ENCODE data around the gene POLL.

Gene POLL

GRCh38 chr10:101545898-101546297, 42.2 kb downstream of the POLL start:
- TF ChIP-seq, protein P1, sequence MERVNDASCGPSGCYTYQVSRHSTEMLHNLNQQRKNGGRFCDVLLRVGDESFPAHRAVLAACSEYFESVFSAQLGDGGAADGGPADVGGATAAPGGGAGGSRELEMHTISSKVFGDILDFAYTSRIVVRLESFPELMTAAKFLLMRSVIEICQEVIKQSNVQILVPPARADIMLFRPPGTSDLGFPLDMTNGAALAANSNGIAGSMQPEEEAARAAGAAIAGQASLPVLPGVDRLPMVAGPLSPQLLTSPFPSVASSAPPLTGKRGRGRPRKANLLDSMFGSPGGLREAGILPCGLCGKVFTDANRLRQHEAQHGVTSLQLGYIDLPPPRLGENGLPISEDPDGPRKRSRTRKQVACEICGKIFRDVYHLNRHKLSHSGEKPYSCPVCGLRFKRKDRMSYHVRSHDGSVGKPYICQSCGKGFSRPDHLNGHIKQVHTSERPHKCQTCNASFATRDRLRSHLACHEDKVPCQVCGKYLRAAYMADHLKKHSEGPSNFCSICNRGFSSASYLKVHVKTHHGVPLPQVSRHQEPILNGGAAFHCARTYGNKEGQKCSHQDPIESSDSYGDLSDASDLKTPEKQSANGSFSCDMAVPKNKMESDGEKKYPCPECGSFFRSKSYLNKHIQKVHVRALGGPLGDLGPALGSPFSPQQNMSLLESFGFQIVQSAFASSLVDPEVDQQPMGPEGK (CRISPR knock-in tag; IDR thresholded peaks at IDR 0.05; ENCODE audit: borderline replicate concordance): no peak
- TF ChIP-seq ISL1 (CRISPR knock-in tag; IDR thresholded peaks at IDR 0.05) (peak; percentile 48), TOX (CRISPR knock-in tag; IDR thresholded peaks at IDR 0.05; ENCODE audit: borderline replicate concordance) (no peak), OSR1 (CRISPR knock-in tag; IDR thresholded peaks at IDR 0.05) (no peak), CSDC2 (CRISPR knock-in tag; IDR thresholded peaks at IDR 0.05) (no peak), PPARA (CRISPR knock-in tag; IDR thresholded peaks at IDR 0.05; ENCODE audit: borderline replicate concordance) (no peak), SNAI2 (CRISPR knock-in tag; IDR thresholded peaks at IDR 0.05) (no peak)
- no peak for ATAC-seq

- TF ChIP-seq PPARA (CRISPR knock-in tag; IDR thresholded peaks at IDR 0.05; ENCODE audit: borderline replicate concordance): no peak
- TF ChIP-seq, protein P2, sequence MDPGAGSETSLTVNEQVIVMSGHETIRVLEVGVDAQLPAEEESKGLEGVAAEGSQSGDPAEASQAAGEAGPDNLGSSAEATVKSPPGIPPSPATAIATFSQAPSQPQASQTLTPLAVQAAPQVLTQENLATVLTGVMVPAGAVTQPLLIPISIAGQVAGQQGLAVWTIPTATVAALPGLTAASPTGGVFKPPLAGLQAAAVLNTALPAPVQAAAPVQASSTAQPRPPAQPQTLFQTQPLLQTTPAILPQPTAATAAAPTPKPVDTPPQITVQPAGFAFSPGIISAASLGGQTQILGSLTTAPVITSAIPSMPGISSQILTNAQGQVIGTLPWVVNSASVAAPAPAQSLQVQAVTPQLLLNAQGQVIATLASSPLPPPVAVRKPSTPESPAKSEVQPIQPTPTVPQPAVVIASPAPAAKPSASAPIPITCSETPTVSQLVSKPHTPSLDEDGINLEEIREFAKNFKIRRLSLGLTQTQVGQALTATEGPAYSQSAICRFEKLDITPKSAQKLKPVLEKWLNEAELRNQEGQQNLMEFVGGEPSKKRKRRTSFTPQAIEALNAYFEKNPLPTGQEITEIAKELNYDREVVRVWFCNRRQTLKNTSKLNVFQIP (CRISPR knock-in tag; IDR thresholded peaks at IDR 0.05; ENCODE audit: borderline replicate concordance, low read depth): no peak
- no peak for TF ChIP-seq TCF4 (CRISPR knock-in tag; IDR thresholded peaks at IDR 0.05; ENCODE audit: borderline replicate concordance)
- TF ChIP-seq RARB (CRISPR knock-in tag; IDR thresholded peaks at IDR 0.05): no peak
- TF ChIP-seq GLIS3 (CRISPR knock-in tag; IDR thresholded peaks at IDR 0.05): no peak
- no peak for TF ChIP-seq ZNF70 (CRISPR knock-in tag; IDR thresholded peaks at IDR 0.05)
- TF ChIP-seq, protein P1 (CRISPR knock-in tag; IDR thresholded peaks at IDR 0.05; ENCODE audit: borderline replicate concordance): no peak
- TF ChIP-seq ZFP30 (CRISPR knock-in tag; IDR thresholded peaks at IDR 0.05): no peak
- no peak for ATAC-seq
Observed at GRCh38 chr10:101538446-101538845, 49.6 kb downstream of the POLL start.

GRCh38 chr10:101536800-101537199, 51.3 kb downstream of the POLL start:
- no peak for TF ChIP-seq ISL1 (CRISPR knock-in tag; IDR thresholded peaks at IDR 0.05)
- TF ChIP-seq, protein P1 (CRISPR knock-in tag; IDR thresholded peaks at IDR 0.05; ENCODE audit: borderline replicate concordance): no peak
- no peak for TF ChIP-seq ZFP3 (CRISPR knock-in tag; IDR thresholded peaks at IDR 0.05)
- no peak for TF ChIP-seq ZNF70 (CRISPR knock-in tag; IDR thresholded peaks at IDR 0.05)
- TF ChIP-seq OSR1 (CRISPR knock-in tag; IDR thresholded peaks at IDR 0.05): no peak
- no peak for TF ChIP-seq BACH2 (CRISPR knock-in tag; IDR thresholded peaks at IDR 0.05; ENCODE audit: borderline replicate concordance)
- no peak for TF ChIP-seq SNAI2 (CRISPR knock-in tag; IDR thresholded peaks at IDR 0.05)
- TF ChIP-seq ZC3H10 (CRISPR knock-in tag; IDR thresholded peaks at IDR 0.05): no peak
- no peak for TF ChIP-seq ZFP30 (CRISPR knock-in tag; IDR thresholded peaks at IDR 0.05)
- no peak for TF ChIP-seq RARB (CRISPR knock-in tag; IDR thresholded peaks at IDR 0.05)
- no peak for TF ChIP-seq ESRRG (CRISPR knock-in tag; IDR thresholded peaks at IDR 0.05)
- no peak for TF ChIP-seq CSDC2 (CRISPR knock-in tag; IDR thresholded peaks at IDR 0.05)
- TF ChIP-seq PPARA (CRISPR knock-in tag; IDR thresholded peaks at IDR 0.05; ENCODE audit: borderline replicate concordance): no peak
- TF ChIP-seq ZNF565 (CRISPR knock-in tag; conservative IDR thresholded peaks at IDR 0.05; ENCODE audit: low read depth): no peak
- peak; percentile 54; the same call in 2 of the 3 replicates for ATAC-seq

DNA sequence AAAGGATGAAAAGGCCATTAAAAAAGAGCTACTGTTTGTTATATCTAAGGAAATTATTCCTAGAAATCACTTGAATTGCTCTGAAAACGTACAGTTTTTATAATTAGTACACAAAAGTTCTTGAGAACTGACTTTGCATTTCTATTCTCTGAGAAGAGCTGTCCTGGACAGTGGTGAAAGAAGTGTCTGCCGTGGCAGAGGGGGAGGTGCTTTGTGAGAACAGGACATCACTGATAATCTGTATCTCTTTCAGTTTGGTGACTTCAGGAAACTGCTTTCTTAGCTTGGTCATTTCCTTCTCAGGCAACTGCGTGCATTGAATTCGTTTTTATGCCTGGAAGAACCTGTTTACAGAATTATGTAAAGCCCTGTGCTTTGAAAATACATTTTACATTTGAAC, 52.1 kb downstream of the POLL start:
- no peak for ATAC-seq

More for the DNA sequence above, 52.1 kb downstream of the POLL start:
- TF ChIP-seq ARNTL (CRISPR knock-in tag; IDR thresholded peaks at IDR 0.05; ENCODE audit: borderline replicate concordance, low read depth) (no peak), TCF4 (CRISPR knock-in tag; IDR thresholded peaks at IDR 0.05; ENCODE audit: borderline replicate concordance) (no peak), PPARA (CRISPR knock-in tag; IDR thresholded peaks at IDR 0.05; ENCODE audit: borderline replicate concordance) (no peak)

All from SK-N-SH treated with all-trans-retinoic acid at 6 μM for 48 hours (cell line).